HG02943 (cell line): ENCODE measurements around the gene CYP1A1.
"Not testable (repeated sequence)": the region's sequence is repeated elsewhere in the genome, so short reads cannot be mapped to it uniquely, and the experiment has no call there.

Experiments used
- ATAC-seq: cut with Tn5 transposase; IDR thresholded peaks from one replicate; pipeline ENCODE4 v1.9.1; 2021; ENCODE audit warnings: mild to moderate bottlenecking, low read depth, moderate library complexity; ENCODE audit not compliant: unreplicated experiment

CYP1A1 gene

DNA sequence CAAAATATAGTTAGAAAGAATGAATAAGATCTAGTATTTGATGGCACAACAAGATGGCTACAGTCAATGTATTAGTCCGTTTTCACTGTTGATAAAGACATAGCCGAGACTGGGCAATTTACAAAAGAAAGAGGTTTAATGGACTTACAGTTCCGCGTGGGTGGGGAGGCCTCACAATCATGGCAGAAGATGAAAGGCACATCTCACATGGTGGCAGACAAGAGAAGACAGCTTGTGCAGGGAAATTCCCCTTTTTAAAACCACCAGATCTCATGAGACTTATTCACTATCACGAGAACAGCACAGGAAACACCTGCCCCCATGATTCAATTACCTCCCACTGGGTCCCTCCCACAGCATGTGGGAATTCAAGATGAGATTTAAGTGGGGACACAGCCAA, 12.9 kb upstream of the CYP1A1 start:
- not testable (repeated sequence) for ATAC-seq

DNA sequence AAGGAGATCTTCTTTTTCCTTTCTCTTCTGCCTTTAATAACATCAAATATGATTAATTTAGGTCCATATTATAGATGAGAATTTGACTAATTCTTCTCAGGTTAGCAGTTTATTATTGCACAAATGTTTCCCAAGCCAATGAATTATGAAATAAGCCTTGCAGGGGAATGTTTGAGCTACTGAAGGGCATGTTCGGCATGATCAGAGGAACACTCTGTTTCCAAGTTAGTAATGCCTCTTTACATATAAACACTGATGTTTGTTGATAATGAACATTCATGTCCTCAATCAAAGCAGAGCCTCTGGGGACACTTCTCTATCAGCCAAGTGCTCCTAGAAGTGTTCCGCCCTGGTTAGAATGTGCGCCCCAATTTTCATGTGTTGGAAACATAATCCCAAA, 10.0 kb upstream of the CYP1A1 start:
- no peak for ATAC-seq

DNA sequence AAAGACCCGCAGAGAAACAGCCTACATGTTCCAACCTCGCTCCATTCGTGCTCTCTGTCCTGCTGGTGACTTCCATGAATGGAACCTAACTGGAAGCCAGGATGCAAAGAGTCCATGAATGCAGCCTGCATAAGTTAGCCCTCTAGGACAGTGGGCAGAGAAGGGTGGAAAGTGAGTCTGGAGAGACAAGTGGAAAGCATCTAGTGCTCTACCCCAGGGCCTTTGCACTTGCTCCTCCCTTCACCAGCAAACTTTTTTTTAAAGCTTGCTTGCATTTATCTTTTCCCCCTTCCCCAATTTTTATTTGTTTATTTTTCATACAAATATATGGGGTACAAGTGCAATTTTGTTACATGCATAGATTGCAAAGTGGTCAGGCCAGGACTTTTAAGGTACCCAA, 7.9 kb upstream of the CYP1A1 start:
- no peak for ATAC-seq

DNA sequence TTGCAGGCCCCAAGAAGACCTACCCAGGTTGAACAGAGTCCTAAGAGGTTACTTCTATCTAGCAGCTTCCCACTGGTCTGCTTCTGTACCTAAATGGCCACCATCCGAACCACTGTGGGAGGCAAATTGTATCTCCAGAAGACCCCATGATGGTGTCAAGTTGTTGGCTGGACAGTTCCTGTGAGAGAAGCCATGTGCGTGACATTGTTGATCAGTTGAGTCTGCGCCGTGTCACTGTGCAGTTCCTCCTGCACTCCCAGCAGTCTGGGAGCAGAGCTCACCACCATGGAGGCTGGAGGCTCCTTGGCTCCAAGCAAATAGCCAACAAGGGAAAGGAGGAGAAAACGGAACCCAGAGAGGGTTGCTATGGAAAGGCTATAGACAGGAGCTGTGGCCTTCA, 7.5 kb upstream of the CYP1A1 start:
- no peak for ATAC-seq

DNA sequence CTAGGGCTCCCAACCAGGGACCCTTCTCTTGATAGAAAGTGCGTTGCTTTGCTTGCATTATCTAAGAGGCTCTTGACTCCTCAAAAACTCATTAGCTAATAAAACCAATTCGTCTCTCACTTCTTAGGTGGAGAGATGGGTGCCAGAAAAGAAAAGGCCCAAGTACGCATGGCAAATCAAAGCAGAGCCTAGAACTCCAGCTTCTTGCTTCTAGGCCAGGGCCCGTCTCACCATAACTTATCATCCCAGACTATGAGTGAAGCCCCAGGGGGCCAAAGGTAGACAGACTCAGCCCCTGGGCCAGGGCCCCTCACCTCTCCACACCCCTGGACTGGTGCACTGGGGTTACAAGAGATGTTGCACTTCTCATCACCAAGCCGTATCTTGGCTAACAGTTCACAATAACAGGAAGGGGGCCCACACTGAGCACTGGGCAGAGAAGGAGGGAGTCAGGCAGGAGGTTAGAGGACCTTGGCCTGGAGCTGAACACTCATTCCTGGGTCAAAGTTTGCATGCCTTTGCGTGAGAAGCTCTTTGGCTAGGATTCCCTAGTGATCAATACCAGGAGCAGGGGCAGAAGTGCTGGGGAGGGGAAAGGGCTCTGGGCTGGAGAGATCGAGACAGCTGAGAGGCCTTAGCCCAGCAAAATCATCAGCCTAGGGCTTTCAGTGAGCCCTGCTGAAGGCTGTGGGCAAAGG, 5.4 kb upstream of the CYP1A1 start:
- no peak for ATAC-seq

DNA sequence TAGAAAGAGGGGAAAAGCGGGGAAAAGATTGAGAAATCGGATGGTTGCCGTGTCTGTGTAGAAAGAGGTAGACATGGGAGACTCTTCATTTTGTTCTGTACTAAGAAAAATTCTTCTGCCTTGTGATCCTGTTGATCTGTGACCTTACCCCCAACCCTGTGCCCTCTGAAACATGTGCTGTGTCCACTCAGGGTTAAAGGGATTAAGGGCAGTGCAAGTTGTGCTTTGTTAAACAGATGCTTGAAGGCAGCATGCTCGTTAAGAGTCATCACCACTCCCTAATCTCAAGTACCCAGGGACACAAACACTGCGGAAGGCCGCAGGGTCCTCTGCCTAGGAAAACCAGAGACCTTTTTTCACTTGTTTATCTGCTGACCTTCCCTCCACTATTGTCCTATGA, 4.0 kb upstream of the CYP1A1 start:
- ATAC-seq, result not testable (repeated sequence)

DNA sequence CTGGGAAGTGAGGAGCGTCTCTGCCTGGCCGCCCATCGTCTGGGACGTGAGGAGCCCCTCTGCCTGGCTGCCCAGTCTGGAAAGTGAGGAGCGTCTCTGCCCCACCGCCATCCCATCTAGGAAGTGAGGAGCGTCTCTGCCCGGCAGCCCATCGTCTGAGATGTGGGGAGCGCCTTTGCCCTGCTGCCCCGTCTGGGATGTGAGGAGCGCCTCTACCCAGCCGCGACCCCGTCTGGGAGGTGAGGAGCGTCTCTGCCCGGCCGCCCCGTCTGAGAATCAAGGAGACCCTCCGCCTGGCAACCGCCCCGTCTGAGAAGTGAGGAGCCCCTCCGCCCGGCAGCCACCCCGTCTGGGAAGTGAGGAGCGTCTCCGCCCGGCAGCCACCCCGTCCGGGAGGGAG, 3.4 kb upstream of the CYP1A1 start:
- not testable (repeated sequence) for ATAC-seq

DNA sequence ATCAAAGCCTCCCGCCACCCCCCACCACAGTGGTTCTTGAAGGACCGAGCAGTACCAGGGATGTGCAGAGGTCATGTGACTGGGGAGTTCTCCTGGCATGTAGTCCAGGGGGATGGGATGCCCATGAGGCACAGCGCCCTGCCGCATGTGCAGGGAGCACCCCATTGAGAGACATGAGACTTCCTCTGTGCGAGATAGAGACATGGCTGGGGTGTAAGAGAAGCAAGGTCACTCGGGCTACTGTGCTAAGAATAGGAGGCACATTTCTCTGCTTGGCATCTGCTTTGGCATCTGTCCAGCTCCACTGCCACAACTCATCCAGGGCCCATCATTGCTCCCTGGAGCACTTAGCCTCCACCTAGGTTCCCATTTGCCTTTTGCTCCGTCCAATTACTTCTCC, 2.4 kb upstream of the CYP1A1 start:
- ATAC-seq, result no peak

DNA sequence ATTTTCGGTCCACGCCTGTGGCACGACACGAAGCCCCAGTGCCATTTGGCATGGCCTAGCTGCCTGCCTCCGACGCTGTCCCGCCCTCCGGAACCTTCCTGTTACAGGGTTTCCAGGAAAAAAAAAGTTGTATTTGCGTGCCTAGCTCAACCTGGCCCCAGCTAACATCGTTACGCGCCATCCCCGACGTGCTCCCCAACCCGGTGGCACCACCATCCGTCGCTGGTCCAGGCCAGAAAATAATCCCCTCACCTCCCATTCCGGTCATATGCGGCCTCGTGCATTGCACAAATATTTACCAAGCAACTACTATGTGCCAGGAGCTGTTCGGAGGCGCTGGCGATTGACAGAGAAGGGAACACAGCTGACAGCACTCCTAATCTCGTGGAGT, 1.4 kb upstream of the CYP1A1 start:
- ATAC-seq, result no peak

DNA sequence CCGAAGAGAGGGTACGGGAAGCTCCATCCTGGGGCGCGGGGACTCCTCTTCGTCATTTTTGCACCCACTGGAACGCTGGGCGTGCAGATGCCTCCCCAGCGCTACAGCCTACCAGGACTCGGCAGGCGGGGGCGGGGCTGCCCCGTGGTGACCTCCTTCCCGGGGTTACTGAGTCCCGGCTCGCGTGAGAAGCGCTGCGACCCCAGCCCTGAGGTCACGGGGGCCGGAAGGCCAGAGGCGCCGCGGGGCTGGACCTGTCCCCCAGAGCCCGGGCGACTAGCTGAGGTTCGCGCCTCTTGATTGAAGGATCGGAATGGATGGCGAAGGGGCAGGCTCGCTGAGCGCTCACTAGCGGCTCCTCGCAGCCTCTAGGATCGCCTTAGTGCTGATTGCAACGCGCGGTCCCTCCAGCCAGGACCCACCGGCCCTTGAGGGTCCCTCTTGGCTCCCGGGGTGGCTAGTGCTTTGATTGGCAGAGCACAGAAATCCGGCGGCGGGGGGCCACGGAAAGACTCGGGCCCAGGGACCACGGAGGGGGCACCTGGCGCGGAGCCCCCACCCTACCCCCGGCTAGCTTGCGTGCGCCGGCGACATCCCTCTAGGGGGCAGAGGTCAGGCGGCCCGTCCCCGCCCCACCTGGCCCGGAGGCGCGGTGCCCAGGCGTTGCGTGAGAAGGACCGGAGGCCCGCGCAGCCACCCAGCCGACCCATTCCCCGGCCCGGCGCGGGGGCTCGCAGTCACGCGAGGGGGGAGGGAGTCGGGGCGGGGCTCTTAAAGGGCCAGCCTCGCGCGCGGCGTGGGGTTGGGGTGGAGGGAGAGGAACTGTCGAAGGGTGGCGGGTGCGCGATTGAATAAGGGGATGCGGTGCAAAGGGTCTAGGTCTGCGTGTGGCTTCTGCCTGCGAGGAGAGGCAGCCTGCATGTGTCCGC, 781 bp upstream of the CYP1A1 start:
- ATAC-seq, result no peak

DNA sequence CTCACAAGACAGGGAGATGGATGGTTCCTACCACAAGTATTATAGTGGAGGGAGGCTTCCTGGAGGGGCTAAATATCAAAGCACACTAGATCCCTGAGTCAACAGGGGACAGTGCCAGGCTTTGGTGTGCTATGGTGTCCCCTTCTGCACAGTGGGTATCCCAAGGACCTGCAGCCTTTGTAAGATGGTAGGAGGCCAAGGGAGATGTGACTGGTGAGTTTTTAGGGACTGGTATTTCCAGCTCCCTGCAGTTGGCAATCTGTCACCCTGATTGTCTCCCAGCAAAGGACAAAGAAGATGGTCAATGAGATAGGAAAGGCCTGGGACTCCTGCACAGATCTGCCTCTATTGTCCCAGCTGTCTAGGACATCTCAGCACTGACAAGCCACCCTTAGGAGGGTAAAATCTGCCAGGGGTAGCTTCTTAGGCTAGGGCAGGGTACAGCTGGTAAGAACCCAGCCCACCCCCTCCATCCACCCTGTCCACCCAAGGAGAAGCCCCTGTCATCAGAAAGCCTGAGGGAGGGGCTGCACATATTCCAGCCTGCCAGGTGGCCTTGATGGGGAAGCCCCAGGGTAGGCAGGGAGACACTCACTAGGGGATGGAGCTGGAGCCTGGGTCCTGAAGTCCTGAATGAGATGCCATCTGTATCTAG, 631 bp downstream of the CYP1A1 start:
- no peak for ATAC-seq

DNA sequence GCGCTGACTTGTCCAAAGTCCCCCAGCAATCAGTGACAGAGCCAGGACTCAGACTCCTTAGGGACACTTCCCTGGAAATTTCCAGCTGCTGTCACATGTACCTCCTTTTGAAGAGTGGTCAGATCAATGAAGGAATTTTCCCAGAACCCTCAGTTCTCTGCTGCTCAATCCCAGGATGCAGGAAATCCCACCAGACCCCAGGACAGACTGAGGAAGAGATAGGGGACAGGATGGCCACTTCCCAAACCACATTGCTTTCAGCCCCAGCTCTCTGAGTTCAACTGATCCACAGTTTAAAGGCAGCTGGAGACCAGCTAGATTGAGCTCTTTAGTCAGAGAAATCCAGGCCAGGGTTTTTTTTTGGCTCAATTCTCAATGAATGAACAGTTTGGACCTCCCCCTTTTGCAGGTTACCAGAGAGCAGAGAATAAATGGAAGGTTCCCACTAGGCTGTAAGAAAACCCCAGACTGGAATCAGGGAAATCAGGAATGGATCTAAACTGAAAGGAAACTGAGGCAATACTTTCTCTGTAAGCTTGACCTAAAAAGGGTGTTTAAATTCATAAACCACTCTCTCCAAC, 1.5 kb downstream of the CYP1A1 start:
- ATAC-seq, result no peak

DNA sequence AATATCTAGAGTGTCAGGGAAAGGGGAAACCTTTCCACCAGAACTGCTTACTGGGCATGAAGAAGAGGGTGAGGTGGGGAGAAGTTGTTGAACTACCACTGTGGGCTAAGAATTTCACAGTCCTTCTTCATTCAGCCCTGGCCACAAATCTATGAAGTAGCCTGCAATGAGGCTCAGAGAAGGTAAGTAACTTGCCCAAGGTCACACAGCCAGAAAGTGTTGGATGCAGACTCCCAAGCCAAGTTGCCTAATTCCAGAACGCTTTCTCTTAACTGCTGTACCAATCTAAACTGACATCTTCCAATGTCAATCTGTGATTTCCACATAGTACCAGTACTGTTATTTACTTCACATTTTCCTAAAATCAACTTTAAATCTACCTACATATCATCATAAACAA, 2.1 kb downstream of the CYP1A1 start:
- no peak for ATAC-seq

DNA sequence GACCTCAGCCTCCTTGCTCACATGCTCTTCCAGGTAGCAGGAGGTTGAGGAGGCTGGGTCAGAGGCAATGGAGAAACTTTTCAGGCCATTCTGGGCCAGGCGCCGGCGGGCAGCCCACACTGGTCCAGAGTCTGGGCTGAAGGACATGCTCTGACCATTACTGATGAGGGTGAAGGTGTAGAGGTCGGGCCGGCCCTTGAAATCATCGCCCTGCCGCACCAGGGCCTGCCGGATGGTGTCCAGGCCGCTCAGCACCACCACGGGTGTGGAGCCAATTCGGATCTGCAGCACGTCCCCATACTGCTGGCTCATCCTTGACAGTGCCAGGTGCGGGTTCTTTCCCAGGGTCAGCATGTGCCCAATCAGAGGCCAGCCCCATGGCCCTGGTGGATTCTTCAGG, 2.7 kb downstream of the CYP1A1 start:
- ATAC-seq, result no peak

DNA sequence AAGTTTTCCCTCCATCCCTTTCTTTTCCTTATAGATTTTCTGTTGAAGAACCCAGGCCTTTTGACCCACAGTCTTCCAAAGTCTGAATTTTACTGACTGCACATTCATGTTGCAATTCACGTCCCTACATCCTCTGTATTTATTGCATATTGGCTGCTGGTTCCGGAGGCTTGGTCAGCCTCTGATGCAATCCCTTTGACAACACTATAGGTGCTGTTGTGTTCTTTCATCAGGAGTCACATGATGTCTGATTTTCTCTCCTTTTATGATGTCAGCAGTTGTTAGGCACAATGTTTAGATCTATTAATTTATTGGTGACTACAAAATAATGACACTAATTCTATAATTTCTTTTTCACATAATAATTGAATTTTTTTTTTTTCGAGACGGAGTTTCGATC, 8.7 kb downstream of the CYP1A1 start:
- ATAC-seq, result no peak

DNA sequence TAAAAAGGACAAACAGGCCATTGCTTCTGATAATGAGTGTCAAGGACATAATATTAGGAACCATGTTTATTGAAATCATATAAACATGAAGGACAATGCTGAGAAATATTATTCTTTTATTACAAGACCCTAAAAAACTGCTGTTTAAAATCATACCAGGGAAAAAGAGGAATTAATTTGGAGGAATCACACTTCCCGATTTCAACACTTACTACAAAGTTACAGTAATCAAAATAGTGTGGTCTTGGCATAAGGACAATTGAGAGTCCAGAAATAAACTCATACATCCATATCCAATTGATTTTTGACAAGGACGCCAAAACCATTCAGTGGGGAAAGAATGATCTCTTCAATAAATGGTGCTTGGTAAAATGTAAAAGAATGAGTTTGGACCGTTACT, 13.0 kb downstream of the CYP1A1 start:
- no peak for ATAC-seq

DNA sequence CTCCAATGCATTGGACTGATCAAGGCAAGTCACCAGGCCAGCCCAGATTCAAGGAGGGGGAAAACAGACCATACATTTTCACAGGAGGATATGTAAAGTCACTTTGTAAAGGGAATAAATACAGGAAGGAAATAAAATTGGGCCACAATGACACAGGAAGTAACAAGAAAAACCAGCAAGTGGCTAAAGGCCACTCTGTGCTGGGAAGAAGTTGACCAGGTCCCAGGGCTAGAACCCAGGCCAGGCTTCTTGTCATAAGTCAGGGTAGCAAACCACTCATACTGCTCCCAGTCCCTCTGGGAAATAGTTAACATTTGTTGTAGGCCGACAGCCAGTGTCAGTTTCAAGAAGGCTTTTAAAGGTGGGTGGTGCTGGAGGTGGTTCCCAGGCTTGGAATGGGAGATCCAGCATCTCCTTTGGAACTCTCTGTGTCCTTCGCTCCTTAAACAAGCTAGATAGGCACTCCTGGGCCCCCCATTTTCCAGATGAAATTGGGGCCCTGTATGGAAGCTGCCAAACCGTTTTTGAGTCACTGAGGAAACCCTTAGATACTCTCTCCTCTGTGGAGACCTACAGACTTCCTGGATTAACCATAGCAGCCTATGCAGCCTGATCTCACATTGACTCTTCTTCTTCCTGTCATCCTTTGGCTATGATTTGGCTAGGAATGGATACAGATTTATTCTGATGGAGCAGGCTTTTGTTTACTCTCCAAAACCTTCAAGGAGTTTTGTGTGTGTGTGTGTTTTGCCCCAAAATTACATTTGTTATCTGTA, 14.8 kb downstream of the CYP1A1 start:
- ATAC-seq, result no peak

DNA sequence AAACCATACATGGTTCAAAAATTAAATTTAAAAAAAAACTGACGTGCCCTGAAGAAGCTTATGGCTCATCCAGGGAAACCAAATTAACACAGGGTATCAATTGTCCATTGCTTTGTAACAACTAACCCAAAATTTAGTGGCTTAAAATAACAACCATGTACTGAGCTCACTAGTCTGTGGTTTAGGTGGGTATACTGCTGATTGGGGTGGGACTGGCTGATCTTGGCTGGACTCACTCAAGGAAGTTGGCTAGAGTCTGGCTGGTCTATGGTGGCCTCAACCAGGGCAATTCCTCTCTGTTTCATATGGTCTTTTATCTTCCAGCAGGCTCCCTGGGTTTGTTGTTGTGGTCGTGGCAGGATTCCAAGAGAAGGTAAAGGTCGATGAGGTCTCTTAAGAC, 15.4 kb downstream of the CYP1A1 start:
- ATAC-seq, result no peak

DNA sequence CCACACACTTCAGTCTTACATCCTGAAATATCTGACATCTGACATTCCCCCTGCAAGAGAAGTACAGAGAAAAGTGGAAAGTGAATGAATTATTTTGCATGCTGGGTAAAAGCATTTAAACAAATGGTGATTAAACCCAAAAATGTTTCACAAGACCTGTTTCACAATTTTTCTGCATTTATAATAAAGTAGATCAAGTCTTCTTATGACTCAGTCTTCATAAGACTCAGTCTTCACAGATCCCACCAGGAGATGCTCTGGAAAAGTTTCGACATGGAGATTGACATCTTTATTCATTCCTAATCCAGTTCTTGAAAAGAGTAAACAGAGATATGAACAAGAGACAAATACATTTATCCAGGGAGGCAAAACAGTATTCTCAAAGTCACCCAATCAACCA, 16.3 kb downstream of the CYP1A1 start:
- ATAC-seq, result no peak

DNA sequence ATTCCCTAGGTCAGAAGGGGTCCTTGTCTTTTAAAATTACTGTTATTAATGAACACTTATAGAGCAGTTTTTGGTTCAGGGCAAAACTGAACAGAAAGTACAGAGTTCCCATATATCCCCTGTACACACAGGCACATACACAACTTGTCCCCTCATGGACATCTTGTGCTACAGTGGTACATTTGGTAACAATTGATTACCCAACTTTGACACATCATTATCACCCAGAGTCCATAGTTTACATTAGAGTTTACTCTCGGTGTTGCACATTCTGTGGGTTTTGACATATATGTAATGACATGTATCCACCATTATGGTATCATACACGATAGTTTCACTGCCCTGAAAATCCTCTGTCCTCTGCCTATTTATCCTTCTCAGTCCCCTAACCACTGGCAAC, 28.5 kb downstream of the CYP1A1 start:
- no peak for ATAC-seq

DNA sequence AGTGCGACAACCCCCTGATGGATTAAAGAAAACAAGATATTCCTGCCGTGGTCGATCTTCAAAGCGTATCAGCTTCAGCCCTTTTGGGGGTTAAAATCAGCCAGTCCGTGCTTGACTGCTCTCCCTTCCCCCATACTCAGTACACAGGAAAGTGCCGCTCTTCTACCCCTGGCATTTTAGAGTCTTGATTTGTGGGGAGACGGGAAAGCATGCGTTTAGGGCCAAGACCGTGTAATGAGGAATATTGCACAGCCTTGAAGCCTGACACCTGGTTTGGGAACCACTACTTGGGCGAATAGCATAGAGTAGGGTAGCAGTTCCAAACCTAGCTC, 29.0 kb downstream of the CYP1A1 start:
- no peak for ATAC-seq
